HFF-Myc (cell line): ENCODE data around the gene MISP.

Experiments
- DNase-seq: peaks from one replicate; pipeline ENCODE4 v3.0.0-alpha.2; 2011; ENCODE audit warnings: low read depth; ENCODE audit errors: extremely low read depth
- H3K4me3 ChIP-seq: replicated peaks from 2 replicates; pipeline ENCODE4 v1.5.1; 2011; ENCODE audit warnings: low read depth, mild to moderate bottlenecking, control low read depth, low read length
- CTCF ChIP-seq: IDR thresholded peaks from 2 replicates; pipeline ENCODE4 v1.5.1; 2012; ENCODE audit warnings: mild to moderate bottlenecking, low read depth, low read length, control low read depth; ENCODE audit errors: missing control alignments

The MISP gene

GRCh38 chr19:718991-719512 is 31.9 kb upstream of the MISP start:
- TF ChIP-seq CTCF = no peak

GRCh38 chr19:719636-720344 is 31.1 kb upstream of the MISP start:
- TF ChIP-seq CTCF = no peak
- H3K4me3 ChIP-seq = no peak overlapping the region
- DNase-seq = no peak

More at GRCh38 chr19:718991-719512, 31.9 kb upstream of the MISP start:
- no peak overlapping the region for H3K4me3 ChIP-seq
- no peak for DNase-seq

GRCh38 chr19:720345-721160 is 30.4 kb upstream of the MISP start:
- no peak for DNase-seq
- no peak for TF ChIP-seq CTCF
- no peak overlapping the region for H3K4me3 ChIP-seq

- DNase-seq = no peak
- no peak overlapping the region for H3K4me3 ChIP-seq
- no peak for TF ChIP-seq CTCF
Observed at GRCh38 chr19:722553-723101, 28.3 kb upstream of the MISP start.

- no peak for DNase-seq
- no peak for TF ChIP-seq CTCF
- H3K4me3 ChIP-seq = no peak overlapping the region
Observed at GRCh38 chr19:723247-723646, 27.7 kb upstream of the MISP start.

GRCh38 chr19:723714-724113 is 27.2 kb upstream of the MISP start:
- no peak overlapping the region for H3K4me3 ChIP-seq
- no peak for TF ChIP-seq CTCF
- no peak for DNase-seq
